ENCODE measurements around the gene KLHL17.

DNA sequence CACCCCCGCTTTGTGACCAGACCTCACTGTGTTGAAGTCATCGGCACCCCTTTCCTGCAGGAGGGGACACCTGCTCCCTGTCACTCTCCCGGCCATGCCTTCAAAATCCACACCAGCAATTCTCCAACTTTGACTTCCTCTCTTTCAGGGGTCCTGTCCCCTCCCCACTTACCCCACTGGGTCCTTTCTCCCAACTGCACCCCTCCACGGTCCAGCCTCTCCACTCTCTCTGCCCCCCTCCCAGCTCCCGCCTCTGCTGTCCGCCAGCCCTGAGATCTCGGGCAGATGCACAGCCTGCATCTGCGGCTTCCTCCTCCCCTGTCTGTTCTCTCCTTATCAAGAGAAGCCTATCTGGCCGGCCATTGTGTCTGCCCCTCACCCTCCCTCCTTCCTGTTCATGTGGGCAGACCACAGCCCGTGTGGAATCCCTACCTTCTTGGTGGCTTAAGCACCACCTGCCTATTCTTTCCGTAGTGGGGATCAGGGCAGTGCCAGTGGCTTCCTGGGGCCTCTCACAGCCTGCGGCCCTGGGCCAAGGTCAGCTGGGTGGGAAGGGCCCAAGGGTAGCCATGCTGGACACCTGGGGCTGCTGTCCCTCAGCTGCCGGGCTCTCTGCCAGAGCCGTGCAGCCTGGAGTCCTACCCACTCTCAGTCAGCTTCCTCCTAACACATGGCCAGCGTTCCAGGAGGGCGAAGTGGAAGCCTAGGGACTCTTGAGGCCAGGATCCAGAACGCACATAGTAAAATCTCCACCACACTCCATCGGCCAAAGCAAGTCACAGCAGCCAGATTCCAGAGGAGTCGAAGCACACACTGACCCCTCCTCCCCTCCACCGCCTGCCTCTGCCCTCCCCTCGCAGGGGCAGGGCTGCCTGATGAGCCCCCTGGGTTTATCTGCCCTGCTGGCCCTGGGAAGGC, 44.7 kb downstream of the KLHL17 start:
- TF ChIP-seq, protein P1, sequence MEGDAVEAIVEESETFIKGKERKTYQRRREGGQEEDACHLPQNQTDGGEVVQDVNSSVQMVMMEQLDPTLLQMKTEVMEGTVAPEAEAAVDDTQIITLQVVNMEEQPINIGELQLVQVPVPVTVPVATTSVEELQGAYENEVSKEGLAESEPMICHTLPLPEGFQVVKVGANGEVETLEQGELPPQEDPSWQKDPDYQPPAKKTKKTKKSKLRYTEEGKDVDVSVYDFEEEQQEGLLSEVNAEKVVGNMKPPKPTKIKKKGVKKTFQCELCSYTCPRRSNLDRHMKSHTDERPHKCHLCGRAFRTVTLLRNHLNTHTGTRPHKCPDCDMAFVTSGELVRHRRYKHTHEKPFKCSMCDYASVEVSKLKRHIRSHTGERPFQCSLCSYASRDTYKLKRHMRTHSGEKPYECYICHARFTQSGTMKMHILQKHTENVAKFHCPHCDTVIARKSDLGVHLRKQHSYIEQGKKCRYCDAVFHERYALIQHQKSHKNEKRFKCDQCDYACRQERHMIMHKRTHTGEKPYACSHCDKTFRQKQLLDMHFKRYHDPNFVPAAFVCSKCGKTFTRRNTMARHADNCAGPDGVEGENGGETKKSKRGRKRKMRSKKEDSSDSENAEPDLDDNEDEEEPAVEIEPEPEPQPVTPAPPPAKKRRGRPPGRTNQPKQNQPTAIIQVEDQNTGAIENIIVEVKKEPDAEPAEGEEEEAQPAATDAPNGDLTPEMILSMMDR (IDR thresholded peaks at IDR 0.05) = no peak
- no peak for TF ChIP-seq POLR2AphosphoS5 (IDR thresholded peaks at IDR 0.05; ENCODE audit: low read depth, low read length)
- no peak for TF ChIP-seq SIN3A (IDR thresholded peaks at IDR 0.05; ENCODE audit: borderline replicate concordance, insufficient read depth, low read depth, low read length)
- TF ChIP-seq, protein P2, sequence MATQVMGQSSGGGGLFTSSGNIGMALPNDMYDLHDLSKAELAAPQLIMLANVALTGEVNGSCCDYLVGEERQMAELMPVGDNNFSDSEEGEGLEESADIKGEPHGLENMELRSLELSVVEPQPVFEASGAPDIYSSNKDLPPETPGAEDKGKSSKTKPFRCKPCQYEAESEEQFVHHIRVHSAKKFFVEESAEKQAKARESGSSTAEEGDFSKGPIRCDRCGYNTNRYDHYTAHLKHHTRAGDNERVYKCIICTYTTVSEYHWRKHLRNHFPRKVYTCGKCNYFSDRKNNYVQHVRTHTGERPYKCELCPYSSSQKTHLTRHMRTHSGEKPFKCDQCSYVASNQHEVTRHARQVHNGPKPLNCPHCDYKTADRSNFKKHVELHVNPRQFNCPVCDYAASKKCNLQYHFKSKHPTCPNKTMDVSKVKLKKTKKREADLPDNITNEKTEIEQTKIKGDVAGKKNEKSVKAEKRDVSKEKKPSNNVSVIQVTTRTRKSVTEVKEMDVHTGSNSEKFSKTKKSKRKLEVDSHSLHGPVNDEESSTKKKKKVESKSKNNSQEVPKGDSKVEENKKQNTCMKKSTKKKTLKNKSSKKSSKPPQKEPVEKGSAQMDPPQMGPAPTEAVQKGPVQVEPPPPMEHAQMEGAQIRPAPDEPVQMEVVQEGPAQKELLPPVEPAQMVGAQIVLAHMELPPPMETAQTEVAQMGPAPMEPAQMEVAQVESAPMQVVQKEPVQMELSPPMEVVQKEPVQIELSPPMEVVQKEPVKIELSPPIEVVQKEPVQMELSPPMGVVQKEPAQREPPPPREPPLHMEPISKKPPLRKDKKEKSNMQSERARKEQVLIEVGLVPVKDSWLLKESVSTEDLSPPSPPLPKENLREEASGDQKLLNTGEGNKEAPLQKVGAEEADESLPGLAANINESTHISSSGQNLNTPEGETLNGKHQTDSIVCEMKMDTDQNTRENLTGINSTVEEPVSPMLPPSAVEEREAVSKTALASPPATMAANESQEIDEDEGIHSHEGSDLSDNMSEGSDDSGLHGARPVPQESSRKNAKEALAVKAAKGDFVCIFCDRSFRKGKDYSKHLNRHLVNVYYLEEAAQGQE (IDR thresholded peaks at IDR 0.05; ENCODE audit: insufficient read depth in 1 of 2, low read depth in 2 of 2, low read length in 1 of 2) = no peak
- no peak for TF ChIP-seq TCF7L2 (IDR thresholded peaks at IDR 0.05; ENCODE audit: low read depth, low read length)
